OCI-LY7 (cell line): ENCODE data around the gene CATSPERB.

ENCODE experiments used
- EZH2phosphoT487 ChIP-seq: fragments of 200-600 bp; sonication (generic); IDR thresholded peaks from 2 replicates; pipeline ENCODE4 v1.6.1; 2018; ENCODE audit warnings: low read depth, borderline replicate concordance, mild to moderate bottlenecking, mixed run types, antibody characterized with exemption, low read length, moderate library complexity, mixed read lengths
- TF ChIP-seq, protein P1 (sequence below): fragments of 200-600 bp; sonication (generic); conservative IDR thresholded peaks from 2 replicates; pipeline ENCODE4 v1.5.1; 2014; ENCODE audit warnings: mild to moderate bottlenecking, antibody characterized with exemption, low read length, moderate library complexity, mixed read lengths

DNA sequence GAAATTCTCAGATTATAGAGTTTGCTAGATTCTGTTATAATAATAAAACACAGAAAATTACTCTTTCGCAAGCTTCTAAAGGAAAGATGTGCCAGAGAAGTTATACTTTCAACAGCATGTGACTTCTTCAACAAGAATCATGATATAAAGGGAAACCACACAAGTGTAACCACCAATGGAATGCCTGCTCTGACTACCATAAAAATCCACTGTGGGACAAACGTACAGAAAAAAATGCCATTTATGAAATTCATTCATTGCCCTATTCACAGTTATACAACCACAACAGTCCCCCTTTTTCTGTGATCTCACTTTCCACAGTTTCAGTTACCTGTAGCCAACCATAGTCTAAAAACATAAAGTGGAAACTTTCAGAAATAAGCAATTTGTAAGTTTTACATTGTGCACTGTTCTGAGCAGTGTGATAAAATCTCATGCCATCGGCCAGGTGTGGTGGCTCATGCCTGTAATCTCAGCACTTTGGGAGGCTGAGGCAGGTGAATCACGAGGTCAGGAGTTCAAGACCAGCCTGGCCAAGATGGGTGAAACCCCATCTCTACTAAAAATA is 3.2 kb downstream of the CATSPERB start:
- TF ChIP-seq, protein P1, sequence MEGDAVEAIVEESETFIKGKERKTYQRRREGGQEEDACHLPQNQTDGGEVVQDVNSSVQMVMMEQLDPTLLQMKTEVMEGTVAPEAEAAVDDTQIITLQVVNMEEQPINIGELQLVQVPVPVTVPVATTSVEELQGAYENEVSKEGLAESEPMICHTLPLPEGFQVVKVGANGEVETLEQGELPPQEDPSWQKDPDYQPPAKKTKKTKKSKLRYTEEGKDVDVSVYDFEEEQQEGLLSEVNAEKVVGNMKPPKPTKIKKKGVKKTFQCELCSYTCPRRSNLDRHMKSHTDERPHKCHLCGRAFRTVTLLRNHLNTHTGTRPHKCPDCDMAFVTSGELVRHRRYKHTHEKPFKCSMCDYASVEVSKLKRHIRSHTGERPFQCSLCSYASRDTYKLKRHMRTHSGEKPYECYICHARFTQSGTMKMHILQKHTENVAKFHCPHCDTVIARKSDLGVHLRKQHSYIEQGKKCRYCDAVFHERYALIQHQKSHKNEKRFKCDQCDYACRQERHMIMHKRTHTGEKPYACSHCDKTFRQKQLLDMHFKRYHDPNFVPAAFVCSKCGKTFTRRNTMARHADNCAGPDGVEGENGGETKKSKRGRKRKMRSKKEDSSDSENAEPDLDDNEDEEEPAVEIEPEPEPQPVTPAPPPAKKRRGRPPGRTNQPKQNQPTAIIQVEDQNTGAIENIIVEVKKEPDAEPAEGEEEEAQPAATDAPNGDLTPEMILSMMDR = no peak
- no peak for TF ChIP-seq EZH2phosphoT487
